Kidney tubule cell (primary cell): ENCODE results near the gene AKT2.
"Not testable (repeated sequence)": the region's sequence is repeated elsewhere in the genome, so short reads cannot be mapped to it uniquely, and the experiment has no call there.

Experiments used
- DNase-seq: peaks from one replicate; pipeline ENCODE4 v3.0.0-alpha.2; 2018; ENCODE audit warnings: low spot score

AKT2 gene

GRCh38 chr19:40219029-40219428 lies 66.1 kb downstream of the AKT2 start:
- DNase-seq = not testable (repeated sequence)

- no peak for DNase-seq
Observed at GRCh38 chr19:40217934-40218890, 66.9 kb downstream of the AKT2 start, which contains the start of gene TTC9B. Gene TTC9B (minus strand): TSS chr19:40218384. CDS start chr19:40218381, 3 bp downstream.

GRCh38 chr19:40217027-40217810 lies 67.9 kb downstream of the AKT2 start:
- DNase-seq = peak; percentile 31

- no peak for DNase-seq
Observed at GRCh38 chr19:40216777-40217026, 68.4 kb downstream of the AKT2 start.

- no peak for DNase-seq
Observed at GRCh38 chr19:40216013-40216776, 69.0 kb downstream of the AKT2 start.

- DNase-seq = no peak
Observed at GRCh38 chr19:40214936-40215335, 70.2 kb downstream of the AKT2 start.

- no peak for DNase-seq
Observed at GRCh38 chr19:40213882-40214570, 71.1 kb downstream of the AKT2 start.

GRCh38 chr19:40213251-40213829 lies 71.8 kb downstream of the AKT2 start:
- DNase-seq = no peak

GRCh38 chr19:40210889-40211288 lies 74.3 kb downstream of the AKT2 start:
- no peak for DNase-seq

- DNase-seq = no peak
Observed at GRCh38 chr19:40208602-40209001, 76.5 kb downstream of the AKT2 start.

- DNase-seq = no peak
Observed at GRCh38 chr19:40205760-40206159, 79.4 kb downstream of the AKT2 start.

- DNase-seq = no peak
Observed at GRCh38 chr19:40204381-40204780, 80.8 kb downstream of the AKT2 start.

- DNase-seq = peak; percentile 13
Observed at GRCh38 chr19:40200341-40201099, 84.6 kb downstream of the AKT2 start.

GRCh38 chr19:40198272-40198990 lies 86.7 kb downstream of the AKT2 start:
- no peak for DNase-seq

- DNase-seq = no peak
Observed at GRCh38 chr19:40193587-40193849, 91.6 kb downstream of the AKT2 start.

- no peak for DNase-seq
Observed at GRCh38 chr19:40192758-40193586, 92.2 kb downstream of the AKT2 start.

- peak; percentile 54 for DNase-seq
Observed at GRCh38 chr19:40191836-40192646, 93.1 kb downstream of the AKT2 start.
